Uterus (tissue), 2 donors: ENCODE measurements around the gene IL9R.

Source experiments
- POLR2A ChIP-seq, 2 donors: fragments of 450-650 bp; IDR thresholded peaks; one replicate each; pipeline ENCODE4 v1.6.1; 2016; ENCODE audit warnings: antibody characterized with exemption in 2 of 2, mild to moderate bottlenecking in 1 of 2, moderate library complexity in 1 of 2
- TF ChIP-seq, protein P1 (sequence below), 4 experiments: fragments of 200-600 bp in 2 of 4; fragments of 450-650 bp in 2 of 4; sonication (generic) in 2 of 4; IDR thresholded peaks; one replicate each; pipeline ENCODE4 v1.5.1; 2016 to 2019; ENCODE audit warnings: antibody characterized with exemption in 4 of 4, mild to moderate bottlenecking in 2 of 4, moderate library complexity in 1 of 4

DNA sequence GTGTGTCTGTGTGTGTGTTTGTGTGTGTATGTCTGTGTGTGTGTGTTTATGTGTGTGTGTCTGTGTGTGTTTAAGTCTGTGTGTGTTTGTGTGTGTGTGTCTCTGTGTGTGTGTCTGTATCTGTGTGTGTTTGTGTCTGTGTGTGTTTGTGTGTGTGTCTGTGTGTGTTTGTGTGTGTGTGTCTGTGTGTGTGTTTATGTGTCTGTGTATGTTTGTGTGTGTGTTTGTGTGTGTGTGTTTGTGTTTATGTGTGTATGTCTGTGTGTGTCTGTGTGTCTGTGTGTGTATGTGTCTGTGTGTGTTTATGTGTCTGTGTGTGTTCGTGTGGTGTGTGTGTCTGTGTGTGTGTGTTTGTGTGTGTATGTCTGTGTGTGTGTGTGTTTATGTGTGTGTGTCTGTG lies 11.4 kb downstream of the IL9R start:
- TF ChIP-seq, protein P1, sequence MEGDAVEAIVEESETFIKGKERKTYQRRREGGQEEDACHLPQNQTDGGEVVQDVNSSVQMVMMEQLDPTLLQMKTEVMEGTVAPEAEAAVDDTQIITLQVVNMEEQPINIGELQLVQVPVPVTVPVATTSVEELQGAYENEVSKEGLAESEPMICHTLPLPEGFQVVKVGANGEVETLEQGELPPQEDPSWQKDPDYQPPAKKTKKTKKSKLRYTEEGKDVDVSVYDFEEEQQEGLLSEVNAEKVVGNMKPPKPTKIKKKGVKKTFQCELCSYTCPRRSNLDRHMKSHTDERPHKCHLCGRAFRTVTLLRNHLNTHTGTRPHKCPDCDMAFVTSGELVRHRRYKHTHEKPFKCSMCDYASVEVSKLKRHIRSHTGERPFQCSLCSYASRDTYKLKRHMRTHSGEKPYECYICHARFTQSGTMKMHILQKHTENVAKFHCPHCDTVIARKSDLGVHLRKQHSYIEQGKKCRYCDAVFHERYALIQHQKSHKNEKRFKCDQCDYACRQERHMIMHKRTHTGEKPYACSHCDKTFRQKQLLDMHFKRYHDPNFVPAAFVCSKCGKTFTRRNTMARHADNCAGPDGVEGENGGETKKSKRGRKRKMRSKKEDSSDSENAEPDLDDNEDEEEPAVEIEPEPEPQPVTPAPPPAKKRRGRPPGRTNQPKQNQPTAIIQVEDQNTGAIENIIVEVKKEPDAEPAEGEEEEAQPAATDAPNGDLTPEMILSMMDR (IDR thresholded peaks at IDR 0.05) = no peak
- no peak for TF ChIP-seq POLR2A (IDR thresholded peaks at IDR 0.05)
